Measurements from ENCODE around the gene EFL1. TPM values are rescaled to one million over a fixed set of nuclear protein-coding genes. Genes with fewer than 3 reads are reported as not detected.

The EFL1 gene
- total and polyA plus RNA-seq, 9 of the 15 experiments (the other 6 are each of a cell fraction or from before 2014, with no cell fraction given): 4.8 to 32.5 (median 16.9) TPM

GRCh38 chr15:82118040-82118439, 144.5 kb downstream of the EFL1 start (continued):
- no peak for TF ChIP-seq FOXO4 (CRISPR knock-in tag; IDR thresholded peaks at IDR 0.05)
- TF ChIP-seq ETV1 (tag; conservative IDR thresholded peaks at IDR 0.05; ENCODE audit: low read depth): no peak
- no peak for TF ChIP-seq ZNF253 (CRISPR knock-in tag; conservative IDR thresholded peaks at IDR 0.05)
- TF ChIP-seq SP1 (CRISPR knock-in tag; IDR thresholded peaks at IDR 0.05): no peak
- no peak for TF ChIP-seq SIRT6 (IDR thresholded peaks at IDR 0.05; ENCODE audit: low read depth, low read length)
- no peak for TF ChIP-seq TAF1 (IDR thresholded peaks at IDR 0.05; ENCODE audit: control insufficient read depth, extremely low read depth, insufficient read depth, low read length, severe bottlenecking)
- TF ChIP-seq FIP1L1 (IDR thresholded peaks at IDR 0.05; ENCODE audit: low read depth, low read length, poor library complexity, severe bottlenecking): no peak
- TF ChIP-seq ZNF124 (CRISPR knock-in tag; IDR thresholded peaks at IDR 0.05): no peak

DNA sequence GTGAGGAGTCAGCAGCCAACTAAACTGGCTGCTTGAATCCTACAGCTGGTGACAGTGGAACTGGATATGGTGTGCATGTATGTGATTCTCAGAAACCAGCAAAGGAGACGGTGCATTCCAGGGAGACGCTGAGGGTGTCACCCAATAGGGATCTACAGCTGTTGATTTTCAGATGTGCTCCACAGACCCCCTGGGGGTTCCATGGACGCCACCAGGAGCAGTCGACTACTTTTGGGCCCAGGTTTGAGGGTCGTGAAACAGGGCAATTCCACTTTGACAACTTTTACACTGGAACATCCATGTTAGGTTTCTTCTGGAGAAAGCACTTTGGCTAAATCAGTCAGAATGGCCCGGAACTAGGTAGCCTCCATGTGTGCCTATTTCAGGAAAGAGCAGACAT, 145.2 kb downstream of the EFL1 start:
- ATAC-seq (no peak), DNase-seq (ENCODE audit: extremely low read depth in 1 of 4, low spot score in 3 of 4) (no peak), FAIRE-seq (no peak)
- no peak overlapping the region for H3K27ac ChIP-seq (ENCODE audit: extremely low read depth, low read depth, low read length)
- no peaks in the 10 kb centered on the region for H3K79me2 ChIP-seq (ENCODE audit: control insufficient read depth, insufficient read depth, low read length)
- H3K36me3 ChIP-seq (ENCODE audit: control insufficient read depth, insufficient read depth, low read length): no peaks in the 10 kb centered on the region; the same call in 2 of the 3 replicates
- in situ Hi-C loops (cut with MboI): loop anchor here (25.0 kb wide), 1 partner anchor 630 kb away; no protein-coding TSS in a partner anchor
- H3K27me3 ChIP-seq (ENCODE audit: control insufficient read depth in 2 of 2, insufficient read depth in 2 of 2, low read length in 2 of 2): peaks cover 0 to 13% of the 10 kb centered on the region in 2 experiments; a peak in 2 of 5 replicates
- no TSS peak for BruUV-seq (replicated peaks)
- no peaks in the 10 kb centered on the region; the same call in 1 of the 2 replicates for H4K20me1 ChIP-seq (replicated peaks; ENCODE audit: control insufficient read depth, insufficient read depth, low read length)
- no peak overlapping the region for H3K4me2 ChIP-seq (ENCODE audit: insufficient read depth, low read length)
- H3K4me1 ChIP-seq (replicated peaks in 1 of 2; ENCODE audit: control insufficient read depth in 2 of 2, insufficient read depth in 2 of 2, low read length in 2 of 2): no peaks in the 10 kb centered on the region
- ChIA-PET CTCF (ENCODE audit: low intra/inter-chr PET ratio) (no interaction called here), POLR2A (interaction anchor here (0.6 kb wide), 2 partner anchors 71 to 639 kb away, joined by 3 read pairs; no protein-coding TSS in a partner anchor)
- no peaks in the 10 kb centered on the region for H3K9me1 ChIP-seq (ENCODE audit: control insufficient read depth, insufficient read depth, low read length)
- no peak for TF ChIP-seq ZC3H4 (CRISPR knock-in tag; IDR thresholded peaks at IDR 0.05; ENCODE audit: borderline replicate concordance)
- no peak for TF ChIP-seq ATF7 (IDR thresholded peaks at IDR 0.05)
- no peak for TF ChIP-seq GTF2E2 (tag; IDR thresholded peaks at IDR 0.05)
- 36% methylated on average over 6 of the region's 6 CpGs for WGBS (ENCODE audit: insufficient coverage, low coverage, missing lambda C conversion rate)
- intact Hi-C loops (cut with micrococcal nuclease): no loop called here
- no peaks in the 10 kb centered on the region for H3K9me3 ChIP-seq (replicated peaks; ENCODE audit: control insufficient read depth, insufficient read depth, low read depth, low read length)
- no peak overlapping the region for H3K9ac ChIP-seq (ENCODE audit: insufficient read depth in 1 of 2, low read depth in 2 of 2, low read length in 2 of 2)
- H3K4me3 ChIP-seq: no peak overlapping the region
- no peak overlapping the region for H2AFZ ChIP-seq (ENCODE audit: low read depth, low read length)

Measured in K562 (cell line).